HEK293T (cell line): Measurements from ENCODE around the gene SLC25A13.

Experiments
- ARNT ChIP-seq: fragments of 450-650 bp; IDR thresholded peaks from 2 replicates; pipeline ENCODE4 v1.6.1; 2017; ENCODE audit warnings: mild to moderate bottlenecking
- ELF4 ChIP-seq: fragments of 450-650 bp; IDR thresholded peaks from 2 replicates; pipeline ENCODE4 v1.6.1; 2017; ENCODE audit warnings: antibody characterized with exemption
- FOXM1 ChIP-seq: fragments of 450-650 bp; IDR thresholded peaks from 2 replicates; pipeline ENCODE4 v1.6.1; 2017; ENCODE audit warnings: mild to moderate bottlenecking, borderline replicate concordance
- HDGF ChIP-seq: fragments of 450-650 bp; IDR thresholded peaks from 2 replicates; pipeline ENCODE4 v1.6.1; 2017; ENCODE audit warnings: antibody characterized with exemption, borderline replicate concordance
- PKNOX1 ChIP-seq: fragments of 450-650 bp; IDR thresholded peaks from 2 replicates; pipeline ENCODE4 v1.6.1; 2016
- SP1 ChIP-seq: fragments of 450-650 bp; IDR thresholded peaks from 2 replicates; pipeline ENCODE4 v1.6.1; 2017
- SUZ12 ChIP-seq: fragments of 450-650 bp; IDR thresholded peaks from 2 replicates; pipeline ENCODE4 v1.6.1; 2016; ENCODE audit warnings: mild to moderate bottlenecking
- ZNF384 ChIP-seq: fragments of 450-650 bp; IDR thresholded peaks from 2 replicates; pipeline ENCODE4 v1.6.1; 2016

- TF ChIP-seq SUZ12 (no peak), SP1 (no peak), ZNF384 (no peak), ELF4 (no peak), HDGF (no peak), ARNT (no peak), PKNOX1 (no peak), FOXM1 (no peak)
These were observed 178.2 kb downstream of the SLC25A13 start for GRCh38 chr7:96143495-96144259.
